H1 (cell line): Measurements from ENCODE around the gene PPP6R1. TPM values are rescaled to one million over a fixed set of nuclear protein-coding genes. Genes with fewer than 3 reads are reported as not detected.

Experiments
- CTBP2 ChIP-seq: IDR thresholded peaks from 2 replicates; pipeline ENCODE4 v1.7.0; 2011; ENCODE audit warnings: borderline replicate concordance, mild to moderate bottlenecking, moderate library complexity, mixed read lengths, low read length; ENCODE audit not compliant: insufficient read depth, insufficient read length
- polyA plus RNA-seq, 7 experiments: library from polyadenylated mRNA; depleted of rRNA in 3 of 7; stranded (reverse) in 5 of 7; unstranded in 2 of 7; fragments of >200 nt in 5 of 7; fragments of 200-250 nt in 2 of 7; gene quantifications; 1 replicate in 5 of 7; 2 replicates in 1 of 7; 4 replicates in 1 of 7; pipeline versions ENCODE4 v1.2.1 to v1.2.3, GENCODE V29; 2011 to 2013; ENCODE audit warnings: missing spikeins in 2 of 7, mixed read lengths in 2 of 7
- total RNA-seq: library from RNA; stranded (reverse); fragmentation: NEBNext Ultra II Directional; extraction: Animal tissue kit (Norgen Biotek cat#: 25700); gene quantifications from 2 replicates; pipeline ENCODE4 v1.2.1, GENCODE V29; 2021
- TF ChIP-seq, protein P1 (sequence below): IDR thresholded peaks from 2 replicates; pipeline ENCODE4 v1.6.1; 2011; ENCODE audit warnings: low read length, improper control_type of control experiment

PPP6R1 gene
- total and polyA plus RNA-seq, 2 of the 8 experiments (the other 6 are each of a cell fraction or from before 2014, with no cell fraction given) = 36.4 to 74.4 TPM

DNA sequence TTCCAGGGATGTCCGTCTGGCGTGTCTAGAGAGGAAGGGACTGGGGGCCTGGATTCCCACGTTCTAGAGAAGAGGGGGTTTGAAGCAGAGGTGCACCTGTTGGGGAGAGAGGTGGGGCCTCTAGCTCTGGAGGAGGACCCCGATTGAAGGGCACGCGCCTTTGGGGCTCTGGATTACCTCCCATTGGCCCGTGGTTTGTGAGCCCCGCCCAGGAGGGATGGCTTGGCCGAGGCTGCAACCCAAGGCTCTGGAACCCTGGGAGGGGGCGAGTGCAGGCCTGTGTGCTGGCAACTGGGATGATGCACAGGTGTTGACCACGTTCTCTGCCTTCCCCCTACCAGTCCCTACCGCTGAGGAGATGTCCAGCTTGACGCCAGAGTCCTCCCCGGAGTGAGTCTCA lies 46.2 kb upstream of the PPP6R1 start (continued):
- TF ChIP-seq, protein P1, sequence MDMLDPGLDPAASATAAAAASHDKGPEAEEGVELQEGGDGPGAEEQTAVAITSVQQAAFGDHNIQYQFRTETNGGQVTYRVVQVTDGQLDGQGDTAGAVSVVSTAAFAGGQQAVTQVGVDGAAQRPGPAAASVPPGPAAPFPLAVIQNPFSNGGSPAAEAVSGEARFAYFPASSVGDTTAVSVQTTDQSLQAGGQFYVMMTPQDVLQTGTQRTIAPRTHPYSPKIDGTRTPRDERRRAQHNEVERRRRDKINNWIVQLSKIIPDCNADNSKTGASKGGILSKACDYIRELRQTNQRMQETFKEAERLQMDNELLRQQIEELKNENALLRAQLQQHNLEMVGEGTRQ = no peak
- TF ChIP-seq CTBP2 = no peak
